HepG2 (cell line): ENCODE measurements around the gene ANKS1B. TPM values are rescaled to one million over a fixed set of nuclear protein-coding genes. Genes with fewer than 3 reads are reported as not detected.

Experiments
- ATAC-seq: fragments of 200-7000 bp; cut with Tn5 transposase; 3 replicates; pipeline ENCODE4 v1.9.1; 2020; ENCODE audit warnings: mild to moderate bottlenecking, moderate library complexity
- BruUV-seq: library from RNA; stranded (reverse); fragments of 400-500 nt; replicated peaks from 2 replicates; lab custom pipeline; 2021; lab: Mats Ljungman, UMichigan
- CTCF ChIA-PET: fragments of 300-600 bp; formaldehyde crosslinking; extraction: SDS; loops from one replicate; lab custom pipeline; 2021; ENCODE audit warnings: low total read pairs, inconsistent platforms, low intra/inter-chr PET ratio; lab: Yijun Ruan, JAX
- POLR2A ChIA-PET: fragments of 350-600 bp; sonication (Branson Sonifier 250); formaldehyde crosslinking; loops from one replicate; lab custom pipeline; 2020; ENCODE audit warnings: antibody characterized with exemption, inconsistent platforms; lab: Yijun Ruan, JAX
- DNase-seq: peaks from one replicate; pipeline ENCODE4 v3.0.0-alpha.2; 2015; ENCODE audit warnings: low spot score
- FAIRE-seq: peaks from 3 replicates; lab custom pipeline; 2011; peaks lifted over from hg19 to GRCh38; lab: Jason Lieb, UNC
- H2AFZ ChIP-seq: one replicate; pipeline ENCODE4 v1.6.1; 2011; ENCODE audit warnings: low read length, inconsistent platforms
- H3K27ac ChIP-seq: fragments of 300-600 bp; 3 replicates; pipeline ENCODE4 v1.8.0; 2011; ENCODE audit warnings: mixed run types, mild to moderate bottlenecking, mixed read lengths, low read length, inconsistent platforms; ENCODE audit not compliant: insufficient read depth; ENCODE audit errors: extremely low read length
- H3K27me3 ChIP-seq, 2 experiments: fragments of 200-600 bp in 1 of 2; 2 replicates in 1 of 2; 3 replicates in 1 of 2; pipeline versions ENCODE4 v1.6.0 to v1.8.0; 2011; ENCODE audit warnings: low read length in 2 of 2, mild to moderate bottlenecking in 2 of 2, moderate library complexity in 2 of 2, inconsistent platforms in 1 of 2; ENCODE audit not compliant: insufficient read depth in 2 of 2, control insufficient read depth in 1 of 2
- H3K36me3 ChIP-seq, 2 experiments: fragments of 200-600 bp in 1 of 2; replicated peaks in 1 of 2; 2 replicates in 1 of 2; 3 replicates in 1 of 2; pipeline versions ENCODE4 v1.5.1 to v1.8.0; 2011; ENCODE audit warnings: low read length in 2 of 2, inconsistent platforms in 1 of 2; ENCODE audit not compliant: insufficient read depth in 2 of 2, control insufficient read depth in 1 of 2
- H3K4me1 ChIP-seq: 2 replicates; pipeline ENCODE4 v1.5.1; 2012; ENCODE audit warnings: low read length, inconsistent platforms; ENCODE audit not compliant: insufficient read depth
- H3K4me2 ChIP-seq: 2 replicates; pipeline ENCODE4 v1.6.0; 2011; ENCODE audit warnings: low read depth, low read length, inconsistent platforms
- H3K4me3 ChIP-seq, 3 experiments: fragments of 200-600 bp in 1 of 3; sonication (generic), shearing (Covaris generic) in 1 of 3; replicated peaks in 1 of 3; 2 replicates each; pipeline ENCODE4 v1.5.1; 2011 to 2016; ENCODE audit warnings: low read length in 3 of 3, inconsistent platforms in 2 of 3, low read depth in 2 of 3, mild to moderate bottlenecking in 2 of 3, control low read depth in 1 of 3, mixed read lengths in 1 of 3; ENCODE audit not compliant: insufficient read depth in 1 of 3
- H3K79me2 ChIP-seq: one replicate; pipeline ENCODE4 v1.6.1; 2011; ENCODE audit warnings: low read length, inconsistent platforms; ENCODE audit not compliant: insufficient read depth
- H3K9ac ChIP-seq: 2 replicates; pipeline ENCODE4 v1.6.0; 2011; ENCODE audit warnings: mild to moderate bottlenecking, low read depth, low read length, inconsistent platforms; ENCODE audit not compliant: insufficient read depth
- H3K9me3 ChIP-seq: 2 replicates; pipeline ENCODE4 v1.5.1; 2012; ENCODE audit warnings: mild to moderate bottlenecking, low read length
- H4K20me1 ChIP-seq: 2 replicates; pipeline ENCODE4 v1.6.0; 2011; ENCODE audit warnings: inconsistent platforms, mild to moderate bottlenecking, low read length, moderate library complexity; ENCODE audit not compliant: insufficient read depth
- CERS6 ChIP-seq: sonication (generic); formaldehyde crosslinking; IDR thresholded peaks from 2 replicates; pipeline ENCODE4 v1.5.0; 2020; ENCODE audit warnings: missing genetic modification reagents
- ETV5 ChIP-seq: IDR thresholded peaks from 2 replicates; pipeline ENCODE4 v1.6.1; 2018; ENCODE audit warnings: missing biosample characterization, missing genetic modification reagents, inconsistent platforms, borderline replicate concordance
- IRF2 ChIP-seq: IDR thresholded peaks from 2 replicates; pipeline ENCODE4 v1.6.1; 2018; ENCODE audit warnings: missing genetic modification reagents, missing compliant biosample characterization
- NBN ChIP-seq: fragments of 450-650 bp; conservative IDR thresholded peaks from 2 replicates; pipeline ENCODE4 v1.6.1; 2017
- NR2C2 ChIP-seq: sonication (generic); formaldehyde crosslinking; IDR thresholded peaks from 2 replicates; pipeline ENCODE4 v1.4.0; 2020; ENCODE audit warnings: missing genetic modification reagents, mild to moderate bottlenecking, moderate library complexity, borderline replicate concordance
- PCBP1 ChIP-seq: fragments of 200-400 bp; formaldehyde crosslinking; IDR thresholded peaks from 2 replicates; pipeline ENCODE4 v1.6.1; 2017; ENCODE audit warnings: mild to moderate bottlenecking, low read depth, low read length, borderline replicate concordance
- ZBTB39 ChIP-seq: sonication (generic); formaldehyde crosslinking; IDR thresholded peaks from 2 replicates; pipeline ENCODE4 v1.5.0; 2020; ENCODE audit warnings: missing genetic modification reagents
- ZNF274 ChIP-seq: sonication (generic); formaldehyde crosslinking; IDR thresholded peaks from 2 replicates; pipeline ENCODE4 v1.5.1; 2020; ENCODE audit warnings: mild to moderate bottlenecking, missing genetic modification reagents
- ZNF343 ChIP-seq: sonication (generic); formaldehyde crosslinking; IDR thresholded peaks from 2 replicates; pipeline ENCODE4 v1.4.0; 2020; ENCODE audit warnings: mild to moderate bottlenecking, missing genetic modification reagents
- ZNF644 ChIP-seq: IDR thresholded peaks from 2 replicates; pipeline ENCODE4 v1.6.1; 2016; ENCODE audit warnings: low read depth
- WGBS: methylation state at CpG from one replicate; pipeline ENCODE4 v1.1.6; 2017; ENCODE audit warnings: low lambda C conversion rate; 5-methylcytosine and 5-hydroxymethylcytosine counted together
- in situ Hi-C: cut with HindIII; loops from 2 replicates; pipeline ENCODE4 v1.10.0; 2017; ENCODE audit warnings: low pct_unique_long_range_greater_than_20kb; ENCODE audit not compliant: extremely low pct_ligation_motif_present
- intact Hi-C: fragments of 100-400 bp; cut with micrococcal nuclease; formaldehyde crosslinking; loops from one replicate; pipeline ENCODE4 v1.10.0; 2022; ENCODE audit not compliant: unreplicated experiment
- polyA plus RNA-seq, 8 experiments: library from polyadenylated mRNA; depleted of rRNA in 3 of 8; stranded (reverse) in 7 of 8; unstranded in 1 of 8; fragments of >200 nt; fragmentation: Illumina TruSeq in 4 of 8; extraction: Trizol in 4 of 8; gene quantifications; 2 replicates each; pipeline versions ENCODE4 v1.2.1 to v1.2.3, GENCODE V29; 2011 to 2016; ENCODE audit warnings: low read depth in 4 of 8, missing spikeins in 1 of 8, mixed read lengths in 1 of 8; ENCODE audit not compliant: insufficient read depth in 1 of 8
- total RNA-seq, 5 experiments: library from RNA; depleted of rRNA; stranded (reverse); fragments of >200 nt; fragmentation: Illumina TruSeq; extraction: Trizol; gene quantifications; 2 replicates each; pipeline ENCODE4 v1.2.3, GENCODE V29; 2016; ENCODE audit warnings: low read depth in 1 of 5
- TF ChIP-seq, protein P1 (sequence below): sonication (generic); formaldehyde crosslinking; IDR thresholded peaks from 2 replicates; pipeline ENCODE4 v1.5.0; 2020; ENCODE audit warnings: mild to moderate bottlenecking, missing genetic modification reagents

ANKS1B gene
- total and polyA plus RNA-seq, 2 of the 13 experiments (the other 11 are each of a cell fraction or from before 2014, with no cell fraction given), result 0.15 TPM; not detected in 1

DNA sequence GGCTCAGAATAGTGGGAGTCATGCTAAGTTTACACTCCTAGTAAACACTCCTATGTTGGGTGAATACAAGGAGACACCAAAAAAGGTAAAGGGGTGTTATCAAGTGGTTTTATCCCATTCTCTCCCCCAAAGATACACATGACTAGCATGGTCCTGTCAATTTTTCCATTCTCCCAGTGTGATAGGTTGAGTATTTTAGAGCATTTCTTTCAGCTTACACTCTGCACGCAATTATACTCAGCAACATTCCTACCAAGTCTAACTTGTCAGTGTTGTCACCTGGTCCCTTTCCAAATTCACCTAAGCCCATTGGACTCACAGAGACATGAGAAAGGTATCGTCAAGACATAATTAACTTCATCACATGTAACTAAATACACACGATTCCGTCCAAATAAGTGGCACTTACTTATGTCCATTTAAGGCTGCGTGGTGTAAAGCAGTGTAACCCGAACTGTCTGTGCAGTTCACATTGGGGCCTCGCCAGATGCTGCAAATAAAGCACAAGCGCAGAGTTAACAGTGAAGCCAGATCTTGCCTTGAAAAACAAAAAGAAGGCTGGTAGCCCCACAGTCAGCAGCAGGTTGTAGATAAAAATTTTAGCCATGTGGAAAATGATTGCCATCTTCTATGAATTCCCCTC, 159.7 kb downstream of the ANKS1B start:
- no peak for FAIRE-seq
- CTCF ChIA-PET, result no interaction called here
- no peak overlapping the region for H3K4me3 ChIP-seq
- intact Hi-C loops (no loop called here), in situ Hi-C loops (no loop called here)
- H3K27me3 ChIP-seq, result no peaks in the 10 kb centered on the region
- ATAC-seq, result no peak
- no peaks in the 10 kb centered on the region for H3K9me3 ChIP-seq
- DNase-seq, result no peak
- POLR2A ChIA-PET, result no interaction called here
- TF ChIP-seq PCBP1 (no peak), IRF2 (no peak), ZBTB39 (no peak), NR2C2 (CRISPR knock-in tag) (no peak), CERS6 (CRISPR knock-in tag) (no peak), ZNF274 (CRISPR knock-in tag) (no peak), ZNF343 (no peak), NBN (no peak), ZNF644 (no peak), ETV5 (no peak)
- TF ChIP-seq, protein P1, sequence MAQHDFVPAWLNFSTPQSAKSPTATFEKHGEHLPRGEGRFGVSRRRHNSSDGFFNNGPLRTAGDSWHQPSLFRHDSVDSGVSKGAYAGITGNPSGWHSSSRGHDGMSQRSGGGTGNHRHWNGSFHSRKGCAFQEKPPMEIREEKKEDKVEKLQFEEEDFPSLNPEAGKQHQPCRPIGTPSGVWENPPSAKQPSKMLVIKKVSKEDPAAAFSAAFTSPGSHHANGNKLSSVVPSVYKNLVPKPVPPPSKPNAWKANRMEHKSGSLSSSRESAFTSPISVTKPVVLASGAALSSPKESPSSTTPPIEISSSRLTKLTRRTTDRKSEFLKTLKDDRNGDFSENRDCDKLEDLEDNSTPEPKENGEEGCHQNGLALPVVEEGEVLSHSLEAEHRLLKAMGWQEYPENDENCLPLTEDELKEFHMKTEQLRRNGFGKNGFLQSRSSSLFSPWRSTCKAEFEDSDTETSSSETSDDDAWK, result no peak
- BruUV-seq, result no TSS peak
- H3K36me3 ChIP-seq, result no peaks in the 10 kb centered on the region
- H4K20me1 ChIP-seq, result no peaks in the 10 kb centered on the region
- no peaks in the 10 kb centered on the region for H3K79me2 ChIP-seq
- H3K4me1 ChIP-seq, result no peaks in the 10 kb centered on the region
- H3K4me2 ChIP-seq, result no peak overlapping the region
- no peak overlapping the region for H3K27ac ChIP-seq
- no peak overlapping the region for H2AFZ ChIP-seq
- 5% methylated on average over 8 of the region's 8 CpGs for WGBS
- no peak overlapping the region for H3K9ac ChIP-seq
